22Rv1 (cell line): Measurements from ENCODE around the gene BACH2.

Experiments
- H3K27ac ChIP-seq: fragments of 450-650 bp; 2 replicates; pipeline ENCODE4 v1.5.1; 2017
- ZFX ChIP-seq: fragments of 450-650 bp; IDR thresholded peaks from 2 replicates; pipeline ENCODE4 v1.6.1; 2017; ENCODE audit warnings: antibody characterized with exemption, borderline replicate concordance
- TF ChIP-seq, protein P1 (sequence below): fragments of 450-650 bp; IDR thresholded peaks from 2 replicates; pipeline ENCODE4 v1.5.1; 2017; ENCODE audit warnings: mild to moderate bottlenecking

Gene BACH2

DNA sequence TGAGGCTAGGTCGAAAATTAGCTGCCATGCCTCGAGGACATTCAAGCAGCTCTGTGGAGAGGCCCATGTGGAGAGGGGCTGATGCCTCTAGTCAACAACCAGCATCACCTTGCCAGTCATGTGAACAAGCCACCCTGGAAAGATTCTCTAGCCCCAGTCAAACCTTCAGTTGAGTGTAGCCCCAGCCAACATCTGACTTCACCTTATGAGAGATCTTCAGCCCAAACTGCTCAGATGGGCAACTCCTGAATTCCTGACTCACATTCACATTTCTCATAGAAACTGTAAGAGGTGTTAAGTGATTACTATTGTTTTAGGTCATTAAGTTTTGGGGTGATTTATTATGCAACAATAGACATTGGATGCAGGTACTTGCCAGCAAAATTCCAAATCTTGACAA is 357.5 kb downstream of the BACH2 start:
- H3K27ac ChIP-seq: no peak overlapping the region
- no peak for TF ChIP-seq ZFX
- TF ChIP-seq, protein P1, sequence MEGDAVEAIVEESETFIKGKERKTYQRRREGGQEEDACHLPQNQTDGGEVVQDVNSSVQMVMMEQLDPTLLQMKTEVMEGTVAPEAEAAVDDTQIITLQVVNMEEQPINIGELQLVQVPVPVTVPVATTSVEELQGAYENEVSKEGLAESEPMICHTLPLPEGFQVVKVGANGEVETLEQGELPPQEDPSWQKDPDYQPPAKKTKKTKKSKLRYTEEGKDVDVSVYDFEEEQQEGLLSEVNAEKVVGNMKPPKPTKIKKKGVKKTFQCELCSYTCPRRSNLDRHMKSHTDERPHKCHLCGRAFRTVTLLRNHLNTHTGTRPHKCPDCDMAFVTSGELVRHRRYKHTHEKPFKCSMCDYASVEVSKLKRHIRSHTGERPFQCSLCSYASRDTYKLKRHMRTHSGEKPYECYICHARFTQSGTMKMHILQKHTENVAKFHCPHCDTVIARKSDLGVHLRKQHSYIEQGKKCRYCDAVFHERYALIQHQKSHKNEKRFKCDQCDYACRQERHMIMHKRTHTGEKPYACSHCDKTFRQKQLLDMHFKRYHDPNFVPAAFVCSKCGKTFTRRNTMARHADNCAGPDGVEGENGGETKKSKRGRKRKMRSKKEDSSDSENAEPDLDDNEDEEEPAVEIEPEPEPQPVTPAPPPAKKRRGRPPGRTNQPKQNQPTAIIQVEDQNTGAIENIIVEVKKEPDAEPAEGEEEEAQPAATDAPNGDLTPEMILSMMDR: no peak

- H3K27ac ChIP-seq: no peak overlapping the region
- TF ChIP-seq, protein P1: no peak
- TF ChIP-seq ZFX: no peak
Measured at GRCh38 chr6:89938014-89938413, 358.6 kb downstream of the BACH2 start.

DNA sequence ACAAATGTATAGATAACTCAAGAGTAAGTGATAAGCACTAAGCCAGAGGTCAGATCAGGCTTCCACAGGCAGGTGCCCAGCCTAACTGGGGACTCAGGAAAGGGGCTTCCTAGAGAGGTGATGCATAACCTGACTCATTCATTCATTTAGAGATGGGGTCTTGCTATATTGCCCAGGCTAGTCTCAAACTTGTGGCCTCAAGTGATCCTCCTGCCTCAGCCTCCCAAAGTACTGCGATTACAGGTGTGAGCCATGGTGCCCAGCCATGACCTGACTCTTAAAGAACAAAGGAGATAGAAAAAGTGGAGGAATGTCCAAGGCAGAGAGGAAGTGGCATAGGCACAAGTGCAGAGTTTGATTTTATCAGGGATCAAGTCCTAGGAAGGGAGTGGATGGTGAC is 360.5 kb downstream of the BACH2 start:
- TF ChIP-seq, protein P1: no peak
- no peak for TF ChIP-seq ZFX
- H3K27ac ChIP-seq: no peak overlapping the region

DNA sequence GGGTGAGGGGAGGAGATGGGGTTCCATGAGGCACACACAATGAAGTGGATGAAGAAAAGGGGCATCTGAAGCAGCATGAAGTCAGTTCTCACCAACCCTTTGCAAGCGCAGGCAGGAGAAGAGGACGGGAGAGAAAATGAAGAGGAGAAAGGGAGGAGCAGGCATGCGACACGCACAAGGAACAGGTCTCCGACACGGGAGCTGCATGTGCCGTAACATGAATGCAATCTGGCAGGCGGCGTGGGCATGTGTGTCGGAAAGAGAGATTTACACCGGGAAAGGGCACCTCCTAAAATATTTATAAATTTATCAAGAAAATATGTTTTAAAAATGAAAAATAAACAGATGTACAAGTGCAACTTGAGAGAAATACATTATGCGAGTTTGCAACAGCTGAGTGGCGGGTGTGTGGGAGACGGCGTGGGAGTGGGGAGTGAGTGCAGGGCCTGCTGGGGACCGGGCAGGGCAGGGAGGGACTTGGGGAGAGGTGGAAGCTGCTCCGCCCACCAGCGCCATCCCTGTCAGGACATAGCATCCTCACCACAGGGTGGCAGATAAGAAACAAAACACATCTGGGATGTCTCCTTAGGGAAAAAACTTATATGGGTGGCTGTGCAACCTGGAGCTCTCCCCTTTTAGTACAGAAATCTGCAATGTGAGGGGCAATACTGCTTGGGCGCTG is 361.8 kb downstream of the BACH2 start:
- TF ChIP-seq, protein P1: no peak
- no peak for TF ChIP-seq ZFX
- no peak overlapping the region for H3K27ac ChIP-seq

- no peak overlapping the region for H3K27ac ChIP-seq
- TF ChIP-seq, protein P1: no peak
- no peak for TF ChIP-seq ZFX
Measured at GRCh38 chr6:89932245-89932802, 364.3 kb downstream of the BACH2 start.

DNA sequence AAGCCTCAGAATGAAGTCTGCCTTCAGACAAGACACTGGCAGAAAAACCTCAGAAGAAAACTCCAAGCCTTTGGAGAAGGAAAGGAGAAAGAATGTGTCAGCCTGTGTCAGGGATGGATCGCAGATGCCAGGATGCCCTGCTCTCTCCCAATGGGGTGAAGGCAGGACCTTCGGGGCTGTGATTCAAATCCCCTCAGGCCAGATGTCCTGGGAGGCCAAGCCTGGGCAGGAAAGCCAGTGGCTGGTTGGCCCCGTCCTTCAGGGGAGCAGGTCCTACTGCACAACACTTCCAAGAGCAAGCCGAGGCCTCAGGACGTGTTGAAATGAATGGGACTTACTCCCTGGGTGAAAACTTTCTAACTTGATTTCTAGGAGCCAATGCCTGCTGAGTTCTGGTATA is 365.9 kb downstream of the BACH2 start:
- TF ChIP-seq ZFX: no peak
- TF ChIP-seq, protein P1: no peak
- H3K27ac ChIP-seq: no peak overlapping the region

DNA sequence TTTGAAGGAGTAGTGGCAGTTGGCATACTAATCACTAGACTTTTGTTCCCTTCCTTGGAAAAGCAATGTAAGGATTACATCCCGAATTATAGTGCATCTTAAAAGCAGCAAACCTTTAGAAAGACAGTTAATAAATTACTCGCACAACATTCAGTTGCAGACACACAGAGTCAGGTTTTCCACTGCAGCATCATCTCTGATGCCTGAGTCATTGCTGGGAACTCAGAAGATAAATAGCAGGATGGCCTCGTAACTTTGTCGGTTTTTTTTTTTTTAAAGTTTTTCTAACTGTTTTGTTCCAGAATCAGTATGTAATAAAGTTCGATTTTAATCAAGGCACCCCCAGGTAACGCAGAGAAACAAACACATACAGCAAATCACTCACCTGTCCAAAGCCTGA is 368.0 kb downstream of the BACH2 start:
- TF ChIP-seq, protein P1: no peak
- TF ChIP-seq ZFX: no peak

More for the DNA sequence above, 368.0 kb downstream of the BACH2 start:
- no peak overlapping the region for H3K27ac ChIP-seq
